ENCODE measurements around the gene DYNC1I1.

Gene DYNC1I1

GRCh38 chr7:95861041-95861440, 88.7 kb downstream of the DYNC1I1 start:
- peak; percentile 34 for DNase-seq

DNA sequence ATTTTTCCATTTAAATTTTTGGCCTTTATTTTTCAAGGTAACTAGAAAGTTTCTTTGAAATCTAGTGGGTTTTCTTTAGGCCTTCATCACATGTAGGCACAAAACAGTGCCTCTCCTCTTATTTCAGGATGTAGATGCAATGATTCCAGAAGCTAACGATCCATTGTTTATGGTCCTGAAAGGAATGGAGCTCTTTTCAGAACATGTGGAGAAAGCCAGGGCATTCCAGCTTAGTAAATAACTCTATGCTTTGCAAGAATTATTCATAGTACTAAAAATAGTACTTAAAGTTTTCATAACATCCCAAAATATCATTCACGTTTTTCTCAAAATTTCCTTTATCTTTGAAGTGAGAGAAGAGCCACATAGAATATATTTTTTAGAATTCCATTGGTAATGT, 91.3 kb downstream of the DYNC1I1 start:
- no peak for DNase-seq

DNA sequence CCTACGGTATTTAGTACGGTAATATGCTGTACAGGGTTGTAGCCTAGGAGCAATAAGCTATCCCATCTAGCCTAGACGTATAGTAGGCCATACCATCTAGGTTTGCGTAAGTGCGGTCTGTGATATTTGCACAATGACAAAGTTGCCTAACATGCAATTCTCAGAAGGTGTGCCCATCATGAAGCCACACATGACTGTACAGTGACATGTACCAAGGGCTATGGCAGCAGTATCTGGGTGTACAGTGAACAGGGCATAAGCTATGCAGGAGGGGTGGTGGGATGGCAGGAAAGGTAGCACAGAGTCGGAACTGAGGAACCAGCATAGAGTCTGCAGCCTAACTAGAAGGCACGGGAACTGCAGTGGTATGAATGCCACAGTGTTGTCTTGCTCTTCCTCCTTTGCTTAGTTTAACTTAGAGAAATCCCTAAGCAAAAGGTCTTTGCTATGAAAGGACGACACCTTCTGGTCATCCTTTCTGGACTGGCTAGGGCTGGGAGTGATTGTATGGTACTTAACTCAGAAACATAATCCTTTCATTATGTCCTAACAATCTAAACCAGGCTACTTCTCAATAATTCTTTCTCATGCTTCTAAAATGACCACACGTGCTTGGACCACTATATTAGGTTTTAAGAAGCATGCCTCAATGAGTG, 93.5 kb downstream of the DYNC1I1 start:
- peak; percentile 31 for DNase-seq

- no peak for DNase-seq
Measured at GRCh38 chr7:95867309-95867708, 95.0 kb downstream of the DYNC1I1 start.

GRCh38 chr7:95871075-95871848, 98.9 kb downstream of the DYNC1I1 start:
- DNase-seq = peak; percentile 50

- no peak for DNase-seq
Measured at GRCh38 chr7:95871896-95872295, 99.5 kb downstream of the DYNC1I1 start.

DNA sequence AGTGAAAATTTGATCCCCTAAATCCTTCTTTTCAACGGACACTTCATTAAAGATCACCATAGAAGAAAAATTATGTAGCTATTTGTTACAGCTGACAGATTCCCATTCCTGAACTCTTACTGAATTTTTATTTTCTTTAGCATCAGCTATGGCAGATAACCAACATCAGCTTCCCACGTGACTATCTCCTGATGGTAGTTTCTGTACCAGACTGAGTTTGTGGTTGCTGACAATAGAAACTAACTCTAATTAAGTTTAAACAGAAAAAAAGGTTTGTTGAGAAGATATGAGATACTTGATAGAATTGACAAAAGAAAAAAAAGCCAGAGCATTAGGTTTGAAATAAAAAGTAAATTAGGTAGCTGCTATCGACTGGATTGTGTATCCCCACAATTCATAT, 101.8 kb downstream of the DYNC1I1 start:
- no peak for DNase-seq

- no peak for DNase-seq
Measured at GRCh38 chr7:95874541-95875265, 102.3 kb downstream of the DYNC1I1 start.

- DNase-seq = no peak
Measured at GRCh38 chr7:95875519-95875918, 103.2 kb downstream of the DYNC1I1 start.

- DNase-seq = no peak
Measured at GRCh38 chr7:95878677-95879076, 106.3 kb downstream of the DYNC1I1 start.

- DNase-seq = no peak
Measured at GRCh38 chr7:95881597-95881996, 109.2 kb downstream of the DYNC1I1 start.

- DNase-seq = no peak
Measured at GRCh38 chr7:95883217-95883616, 110.9 kb downstream of the DYNC1I1 start.

DNA sequence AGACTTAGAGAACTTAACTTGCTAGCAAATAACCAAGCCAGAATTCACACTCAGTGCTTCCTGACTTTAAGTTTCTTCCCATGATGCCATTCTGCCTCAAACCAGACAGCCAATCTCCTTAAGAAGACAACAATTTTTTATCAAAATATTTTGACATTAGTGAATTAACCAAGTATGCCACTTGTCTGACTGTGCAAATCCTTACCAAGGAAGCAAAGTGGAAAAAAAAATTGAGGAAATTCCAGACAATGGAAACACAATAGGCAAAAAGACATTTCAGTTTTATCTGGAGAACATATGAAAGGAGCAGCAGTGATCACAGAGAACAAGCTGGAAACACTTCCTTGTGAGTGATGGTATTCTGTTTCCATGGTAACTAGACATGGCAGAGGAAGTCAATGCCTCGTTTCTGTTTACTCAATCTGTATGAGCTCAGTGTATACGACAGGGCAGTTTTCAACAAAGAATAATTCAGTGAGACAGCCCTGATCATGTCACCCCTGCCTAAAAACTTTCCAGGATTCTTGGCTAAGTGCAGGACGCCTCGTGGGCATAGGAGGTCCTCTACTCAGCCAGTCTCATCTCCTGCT, 114.2 kb downstream of the DYNC1I1 start:
- peak; percentile 12 for DNase-seq

DNA sequence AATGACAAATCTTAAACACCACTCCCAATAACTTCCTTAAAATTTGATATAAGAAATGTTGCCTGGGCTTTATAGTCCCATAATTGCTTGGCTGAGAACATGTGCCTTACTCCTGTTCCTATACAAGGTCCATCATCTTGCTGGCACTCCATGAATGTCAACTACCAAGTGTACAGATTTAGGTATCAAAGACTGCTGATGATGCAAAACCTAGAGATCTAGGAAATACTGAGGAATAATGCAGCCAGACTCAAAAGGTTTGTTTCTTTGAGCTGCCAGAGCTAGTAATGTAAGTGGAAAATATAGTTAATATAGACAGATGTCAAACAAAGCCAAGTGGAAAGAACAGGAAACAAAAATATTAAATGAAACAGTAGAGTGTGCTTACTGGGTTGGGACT, 121.1 kb downstream of the DYNC1I1 start:
- DNase-seq = no peak

- no peak for DNase-seq
Measured at GRCh38 chr7:95897557-95898251, 125.3 kb downstream of the DYNC1I1 start.

GRCh38 chr7:95899919-95900513, 127.7 kb downstream of the DYNC1I1 start:
- DNase-seq = no peak

DNA sequence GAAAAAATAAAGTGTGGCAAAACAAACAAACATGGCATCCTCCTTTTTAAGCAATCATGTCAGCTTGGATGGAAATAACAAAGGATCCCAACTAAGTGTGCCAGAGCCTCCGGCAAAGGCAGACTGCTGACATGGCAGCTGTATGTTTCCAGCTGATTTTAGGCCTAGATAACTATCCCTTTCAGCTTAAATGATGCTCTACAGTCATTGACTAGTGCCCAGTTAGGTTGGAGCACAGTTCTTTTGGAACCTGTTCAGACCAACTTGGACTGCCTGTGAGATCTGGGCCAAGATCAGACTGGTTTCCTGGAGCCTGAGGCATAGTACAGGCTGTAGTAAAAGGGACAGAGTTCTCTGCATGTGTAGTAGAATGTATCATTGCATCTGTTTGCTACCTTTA, 128.7 kb downstream of the DYNC1I1 start:
- no peak for DNase-seq

DNA sequence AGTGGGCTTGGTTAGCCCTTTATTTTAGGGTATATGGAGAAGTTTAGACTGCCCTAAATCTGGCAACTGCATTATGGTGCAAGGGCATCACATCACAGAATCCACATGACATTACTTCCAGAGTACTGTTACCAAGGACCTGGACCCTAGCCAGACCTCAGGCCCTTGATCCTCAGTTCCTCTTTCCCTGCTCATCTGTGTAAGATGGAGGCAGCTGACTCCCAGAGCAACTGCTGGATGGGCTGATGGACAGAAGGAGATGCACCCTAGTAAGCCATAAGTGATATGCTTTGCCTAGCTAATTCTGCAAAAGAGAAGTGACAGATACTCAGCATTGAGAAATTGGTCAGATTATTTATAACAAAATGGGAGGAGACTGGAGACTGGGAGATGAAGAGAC, 131.7 kb downstream of the DYNC1I1 start:
- no peak for DNase-seq

DNA sequence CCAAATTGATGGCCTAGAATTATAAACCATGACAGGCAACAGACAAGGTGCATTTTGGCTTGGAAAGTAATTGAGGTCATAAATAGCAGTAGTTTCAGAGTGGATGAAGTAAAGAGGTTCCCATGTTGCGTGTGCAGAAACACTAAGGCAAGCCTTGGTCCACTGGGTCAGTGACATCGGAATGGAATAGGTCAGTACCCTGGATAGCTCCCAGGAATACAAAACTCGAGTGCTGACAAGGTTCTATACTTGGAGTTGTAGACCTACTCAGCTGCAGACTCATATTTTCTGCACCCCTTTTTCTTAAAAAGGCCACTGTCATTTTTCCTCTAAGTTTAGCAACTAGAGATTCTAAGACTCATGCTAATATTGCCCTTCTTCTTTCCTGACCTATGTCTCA, 132.8 kb downstream of the DYNC1I1 start:
- peak; percentile 6 for DNase-seq

- DNase-seq = no peak
Measured at GRCh38 chr7:95906851-95907250, 134.5 kb downstream of the DYNC1I1 start.

- no peak for DNase-seq
Measured at GRCh38 chr7:95907337-95907736, 135.0 kb downstream of the DYNC1I1 start.

- DNase-seq = no peak
Measured at GRCh38 chr7:95908499-95908898, 136.1 kb downstream of the DYNC1I1 start.

Measured in fibroblast of skin of scalp (primary cell).